Forelimb muscle (tissue), 1 donor: ENCODE results near the gene TRMU. TPM values are rescaled to one million over a fixed set of nuclear protein-coding genes. Genes with fewer than 3 reads are reported as not detected.

Source experiments
- DNase-seq: peaks from one replicate; pipeline ENCODE4 v3.0.0-alpha.2; 2013; ENCODE audit warnings: low read depth
- polyA plus RNA-seq: library from polyadenylated mRNA; unstranded; fragments of 120-200 nt; gene quantifications from one replicate; pipeline ENCODE4 v1.2.1, GENCODE V29; 2013; ENCODE audit not compliant: insufficient read length

The TRMU gene
- polyA plus RNA-seq, 1 donor: 28.9 TPM

- no peak for DNase-seq
Measured at GRCh38 chr22:46368871-46369715, 33.6 kb downstream of the TRMU start.

GRCh38 chr22:46369716-46370583, 34.4 kb downstream of the TRMU start:
- no peak for DNase-seq

- no peak for DNase-seq
Measured at GRCh38 chr22:46370584-46371291, 35.2 kb downstream of the TRMU start.

GRCh38 chr22:46371623-46372226, 36.2 kb downstream of the TRMU start:
- DNase-seq: no peak

GRCh38 chr22:46372686-46373085, 37.2 kb downstream of the TRMU start:
- no peak for DNase-seq

GRCh38 chr22:46373159-46373558, 37.6 kb downstream of the TRMU start:
- DNase-seq: no peak

GRCh38 chr22:46373921-46374662, 38.6 kb downstream of the TRMU start:
- no peak for DNase-seq

- DNase-seq: no peak
Measured at GRCh38 chr22:46374663-46375474, 39.4 kb downstream of the TRMU start.

- no peak for DNase-seq
Measured at GRCh38 chr22:46376111-46376510, 40.6 kb downstream of the TRMU start.

GRCh38 chr22:46376908-46377524, 41.5 kb downstream of the TRMU start:
- no peak for DNase-seq

- no peak for DNase-seq
Measured at GRCh38 chr22:46377525-46378425, 42.3 kb downstream of the TRMU start.

- DNase-seq: no peak
Measured at GRCh38 chr22:46378426-46379065, 43.0 kb downstream of the TRMU start.

GRCh38 chr22:46379066-46379930, 43.8 kb downstream of the TRMU start:
- DNase-seq: no peak

GRCh38 chr22:46380069-46380468, 44.6 kb downstream of the TRMU start:
- DNase-seq: no peak

- DNase-seq: no peak
Measured at GRCh38 chr22:46380581-46380980, 45.1 kb downstream of the TRMU start.

- DNase-seq: no peak
Measured at GRCh38 chr22:46381142-46381541, 45.6 kb downstream of the TRMU start.

- no peak for DNase-seq
Measured at GRCh38 chr22:46381731-46382130, 46.2 kb downstream of the TRMU start.
